T-cell (primary cell): ENCODE results near the gene SOD2. TPM values are rescaled to one million over a fixed set of nuclear protein-coding genes. Genes with fewer than 3 reads are reported as not detected.

Experiments used
- ATAC-seq, 4 experiments: fragments of 200-7000 bp in 3 of 4; fragments of 150-1000 bp in 1 of 4; cut with Tn5 transposase; replicated peaks in 1 of 4; 1 replicate in 3 of 4; 2 replicates in 1 of 4; pipeline ENCODE4 v1.10.0; 2021; ENCODE audit warnings: moderate library complexity in 3 of 4, mild to moderate bottlenecking in 2 of 4, moderate number of reproducible peaks in 1 of 4
- CTCF ChIA-PET, 2 donors: fragments of 300-600 bp; sonication (Branson Sonifier 250); formaldehyde crosslinking; loops; one replicate each; lab custom pipeline; 2022; ENCODE audit warnings: antibody characterized with exemption in 2 of 2; lab: Charles Lee
- POLR2A ChIA-PET, 2 donors: fragments of 300-600 bp; sonication (Branson Sonifier 250); formaldehyde crosslinking; loops; one replicate each; lab custom pipeline; 2022; ENCODE audit warnings: antibody characterized with exemption in 2 of 2; lab: Charles Lee
- DNase-seq, 35 experiments: peaks; one replicate each; pipeline versions ENCODE4 v3.0.0 to v3.0.0-alpha.2; 2013 to 2023
- H3K27ac ChIP-seq: one replicate; pipeline ENCODE4 v1.5.1; 2013; ENCODE audit warnings: low read length
- H3K27me3 ChIP-seq, 2 experiments: replicated peaks in 1 of 2; 1 replicate in 1 of 2; 2 replicates in 1 of 2; pipeline versions ENCODE4 v1.6.1 to v1.7.0; 2013; ENCODE audit warnings: low read length in 1 of 2, mixed read lengths in 1 of 2; ENCODE audit not compliant: control insufficient read depth in 2 of 2, insufficient read depth in 2 of 2; ENCODE audit errors: extremely low read depth in 1 of 2
- H3K36me3 ChIP-seq, 2 donors: 1 replicate in 1 of 2; 2 replicates in 1 of 2; pipeline versions ENCODE4 v1.6.1 to v1.7.0; 2013; ENCODE audit warnings: low read length in 1 of 2; ENCODE audit not compliant: control insufficient read depth in 2 of 2, insufficient read depth in 1 of 2; ENCODE audit errors: extremely low read depth in 1 of 2
- H3K4me1 ChIP-seq, 2 experiments: 1 replicate in 1 of 2; 2 replicates in 1 of 2; pipeline versions ENCODE4 v1.6.1 to v1.7.0; 2013; ENCODE audit warnings: low read length in 2 of 2, mixed read lengths in 1 of 2; ENCODE audit not compliant: insufficient read depth in 2 of 2, control insufficient read depth in 1 of 2; ENCODE audit errors: extremely low read depth in 1 of 2
- H3K4me3 ChIP-seq, 2 donors: 1 replicate in 1 of 2; 2 replicates in 1 of 2; pipeline versions ENCODE4 v1.5.1 to v1.7.0; 2013; ENCODE audit warnings: mild to moderate bottlenecking in 2 of 2, low read length in 1 of 2, moderate library complexity in 1 of 2; ENCODE audit not compliant: control insufficient read depth in 1 of 2; ENCODE audit errors: extremely low read depth in 1 of 2
- H3K9me3 ChIP-seq: 2 replicates; pipeline ENCODE4 v1.7.0; 2013
- H3K27ac Mint-ChIP-seq, 2 donors: one replicate each; pipeline ENCODE4 v1.8.0; 2020 to 2021; ENCODE audit warnings: mild to moderate bottlenecking in 2 of 2, mixed read lengths in 2 of 2
- H3K27me3 Mint-ChIP-seq, 2 donors: one replicate each; pipeline ENCODE4 v1.8.0; 2021 to 2022; ENCODE audit warnings: mixed read lengths in 2 of 2
- H3K36me3 Mint-ChIP-seq: one replicate; pipeline ENCODE4 v1.8.0; 2021; ENCODE audit warnings: mixed read lengths
- H3K4me1 Mint-ChIP-seq, 3 donors: one replicate each; pipeline ENCODE4 v1.8.0; 2020 to 2022; ENCODE audit warnings: mixed read lengths in 3 of 3, mild to moderate bottlenecking in 1 of 3
- H3K4me3 Mint-ChIP-seq, 3 donors: one replicate each; pipeline ENCODE4 v1.8.0; 2020 to 2022; ENCODE audit warnings: mild to moderate bottlenecking in 3 of 3, mixed read lengths in 3 of 3, moderate library complexity in 3 of 3
- H3K9me3 Mint-ChIP-seq, 3 donors: one replicate each; pipeline ENCODE4 v1.8.0; 2020 to 2022; ENCODE audit warnings: mixed read lengths in 3 of 3
- WGBS: methylation state at CpG from one replicate; pipeline ENCODE4 v1.1.5; 2013; ENCODE audit warnings: missing lambda C conversion rate; ENCODE audit not compliant: insufficient coverage; 5-methylcytosine and 5-hydroxymethylcytosine counted together
- total RNA-seq, 35 experiments: library from RNA in 6 of 35; stranded (reverse) in 6 of 35; fragments of 120-200 nt in 1 of 35; gene quantifications; one replicate each; pipeline versions ENCODE4 v1.2.1 to v1.2.4 and lab custom pipeline; 2013 to 2026

The SOD2 gene
- total RNA-seq, 5 donors from 2014 or later (not counting 1 experiment from before 2014, with no cell fraction given): 81.2 to 143 (median 112) TPM

DNA sequence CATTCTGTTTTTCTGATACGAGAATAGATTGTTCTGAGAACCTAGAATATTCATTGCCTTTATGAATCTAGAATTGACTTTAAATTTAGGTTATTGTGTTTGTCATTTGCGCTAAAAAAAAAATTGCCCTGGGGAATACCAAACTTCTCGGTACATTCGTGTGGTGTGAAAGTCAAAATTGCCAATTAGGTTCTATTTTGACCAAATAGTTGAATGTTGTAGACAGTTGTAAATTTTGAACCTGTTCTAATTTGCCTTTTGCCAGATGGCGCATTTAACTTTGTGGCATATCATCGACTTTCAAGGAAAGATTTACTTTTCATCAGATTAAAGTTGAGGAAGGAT lies 37.3 kb upstream of the SOD2 start:
- H3K36me3 ChIP-seq: peaks cover 0 to 3% of the 10 kb centered on the region in 2 donors
- no peak overlapping the region for H3K27ac ChIP-seq
- H3K9me3 ChIP-seq: no peaks in the 10 kb centered on the region
- peaks cover 7% of the 10 kb centered on the region for H3K36me3 Mint-ChIP-seq
- H3K27me3 ChIP-seq: no peaks in the 10 kb centered on the region
- peaks cover 42 to 48% of the 10 kb centered on the region in 2 experiments for H3K4me1 ChIP-seq
- CTCF ChIA-PET: interaction anchor here in 1 of 2 donors (0.7 kb wide), 1 partner anchor 32 kb away, joined by 4 read pairs; the partner anchor contains the start of gene ACAT2
- H3K4me3 ChIP-seq: no peak overlapping the region
- H3K4me1 Mint-ChIP-seq: peaks cover 74 to 80% (median 75%) of the 10 kb centered on the region in 3 donors
- ATAC-seq (no peak), DNase-seq (no peak)
- no peaks in the 10 kb centered on the region for H3K27me3 Mint-ChIP-seq
- peak overlapping the region; percentile 53 to 95 (median 89) for H3K4me3 Mint-ChIP-seq
- H3K9me3 Mint-ChIP-seq: no peaks in the 10 kb centered on the region
- POLR2A ChIA-PET: interaction anchor here in 1 of 2 donors (0.5 kb wide), 1 partner anchor 29 kb away, joined by 3 read pairs; no protein-coding TSS in a partner anchor
- H3K27ac Mint-ChIP-seq: peak overlapping the region in 1 of 2 donors; percentile 55
- 39% methylated on average over 3 of the region's 6 CpGs for WGBS

DNA sequence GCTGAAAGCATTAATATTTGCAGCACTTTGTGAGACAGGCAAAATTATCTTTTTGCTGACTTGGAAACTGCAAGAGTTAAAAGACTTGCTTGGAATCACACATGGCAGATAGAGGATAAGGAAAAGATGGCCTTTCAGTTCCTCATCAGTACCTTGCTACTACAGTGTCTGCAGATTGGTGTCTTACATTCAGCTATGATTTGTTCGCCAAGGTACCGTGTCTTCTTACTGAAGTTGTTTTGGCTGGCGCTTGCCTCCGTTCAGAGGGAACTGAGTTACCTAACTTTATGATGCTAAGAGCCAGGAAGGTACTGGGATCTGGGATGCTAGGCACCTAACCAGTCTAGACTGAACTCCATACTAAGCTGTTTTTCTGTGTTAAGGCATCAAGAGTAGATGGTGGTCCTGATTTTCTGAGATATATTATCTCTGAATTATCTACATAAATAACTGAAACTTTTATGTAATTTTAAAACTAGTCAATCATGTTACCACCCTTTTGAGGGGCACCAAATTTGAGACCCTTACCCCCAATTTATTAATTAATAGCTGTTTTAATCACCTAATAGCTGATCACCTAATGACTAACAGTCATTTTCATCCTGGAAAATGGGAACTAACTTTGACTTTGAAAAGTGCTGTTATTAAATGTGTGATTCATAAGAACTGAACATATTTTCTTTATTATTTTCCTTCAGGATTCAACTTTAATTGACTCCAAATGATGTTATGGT lies 36.7 kb upstream of the SOD2 start:
- Histone ChIP-seq H3K27me3 (no peaks in the 10 kb centered on the region), H3K36me3 (peaks cover 0 to 3% of the 10 kb centered on the region in 2 donors), H3K27ac (no peak overlapping the region), H3K4me3 (peak overlapping the region; percentile 6 to 9), H3K4me1 (peaks cover 41 to 45% of the 10 kb centered on the region in 2 experiments), H3K9me3 (no peaks in the 10 kb centered on the region)
- peaks cover 7% of the 10 kb centered on the region for H3K36me3 Mint-ChIP-seq
- ChIA-PET POLR2A (interaction anchor here in 1 of 2 donors (0.5 to 2.0 kb wide), 4 partner anchors 9 to 60 kb away, joined by 3 to 11 read pairs (median 4); partner anchors contain the start of genes MRPL18 and TCP1), CTCF (interaction anchor here in 1 of 2 donors (0.7 to 1.2 kb wide), 2 partner anchors 32 to 60 kb away, joined by 3 to 4 read pairs; partner anchors contain the start of genes ACAT2 and TCP1)
- DNase-seq (peak in 1 of 35 experiments; percentile 22), ATAC-seq (no peak)
- no peaks in the 10 kb centered on the region for H3K9me3 Mint-ChIP-seq
- H3K27ac Mint-ChIP-seq: peak overlapping the region in 1 of 2 donors; percentile 44
- peak overlapping the region; percentile 89 to 95 (median 91) for H3K4me3 Mint-ChIP-seq
- 20% methylated on average over 1 of the region's 4 CpGs for WGBS
- H3K27me3 Mint-ChIP-seq: no peaks in the 10 kb centered on the region
- peaks cover 73 to 80% (median 75%) of the 10 kb centered on the region in 3 donors for H3K4me1 Mint-ChIP-seq

DNA sequence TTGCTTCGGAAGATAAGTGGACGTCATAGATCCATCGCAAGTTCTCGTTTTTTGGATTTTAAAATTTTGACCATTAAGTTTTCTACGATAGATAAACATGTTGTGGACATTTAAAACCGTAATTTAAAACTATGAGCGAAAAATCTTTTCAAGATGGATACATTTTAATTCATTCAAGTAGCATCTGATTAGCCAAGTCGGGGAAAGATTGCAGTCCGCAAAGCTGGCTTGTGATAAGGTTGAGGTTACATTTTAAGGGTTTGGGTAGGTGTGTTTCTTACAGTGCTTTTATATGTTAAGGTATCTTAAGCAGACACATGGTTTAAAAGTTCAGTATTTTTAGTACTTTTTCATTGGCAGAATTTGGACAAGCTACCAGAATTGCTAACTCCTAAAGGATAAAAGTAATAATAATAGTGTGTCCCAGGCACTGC lies 35.5 kb upstream of the SOD2 start:
- Mint-ChIP-seq H3K27ac (peak overlapping the region; percentile 91 to 92), H3K4me3 (peak overlapping the region; percentile 89 to 95 (median 91)), H3K4me1 (peaks cover 70 to 71% (median 71%) of the 10 kb centered on the region in 3 donors), H3K36me3 (peaks cover 9% of the 10 kb centered on the region), H3K9me3 (no peaks in the 10 kb centered on the region), H3K27me3 (no peaks in the 10 kb centered on the region)
- peaks cover 0 to 3% of the 10 kb centered on the region in 2 donors for H3K36me3 ChIP-seq
- 0% methylated on average over 2 of the region's 9 CpGs for WGBS
- peaks cover 32 to 39% of the 10 kb centered on the region in 2 experiments for H3K4me1 ChIP-seq
- ChIA-PET POLR2A (interaction anchor here (0.5 to 2.0 kb wide), 10 partner anchors 10 to 62 kb away, joined by 3 to 11 read pairs (median 4); partner anchors contain the start of genes ACAT2 (in 1 of the 2), MRPL18 (in 1 of the 2) and TCP1 (in 1 of the 2)), CTCF (interaction anchor here (0.6 to 1.2 kb wide), 2 partner anchors 32 to 61 kb away, joined by 3 read pairs; partner anchors contain the start of gene TCP1 (in 1 of the 2))
- DNase-seq: peak in 1 of 35 experiments; percentile 31
- no peaks in the 10 kb centered on the region for H3K9me3 ChIP-seq
- ATAC-seq: no peak
- H3K4me3 ChIP-seq: peak overlapping the region; percentile 91 to 93
- peak overlapping the region; percentile 85 for H3K27ac ChIP-seq
- H3K27me3 ChIP-seq: no peaks in the 10 kb centered on the region

DNA sequence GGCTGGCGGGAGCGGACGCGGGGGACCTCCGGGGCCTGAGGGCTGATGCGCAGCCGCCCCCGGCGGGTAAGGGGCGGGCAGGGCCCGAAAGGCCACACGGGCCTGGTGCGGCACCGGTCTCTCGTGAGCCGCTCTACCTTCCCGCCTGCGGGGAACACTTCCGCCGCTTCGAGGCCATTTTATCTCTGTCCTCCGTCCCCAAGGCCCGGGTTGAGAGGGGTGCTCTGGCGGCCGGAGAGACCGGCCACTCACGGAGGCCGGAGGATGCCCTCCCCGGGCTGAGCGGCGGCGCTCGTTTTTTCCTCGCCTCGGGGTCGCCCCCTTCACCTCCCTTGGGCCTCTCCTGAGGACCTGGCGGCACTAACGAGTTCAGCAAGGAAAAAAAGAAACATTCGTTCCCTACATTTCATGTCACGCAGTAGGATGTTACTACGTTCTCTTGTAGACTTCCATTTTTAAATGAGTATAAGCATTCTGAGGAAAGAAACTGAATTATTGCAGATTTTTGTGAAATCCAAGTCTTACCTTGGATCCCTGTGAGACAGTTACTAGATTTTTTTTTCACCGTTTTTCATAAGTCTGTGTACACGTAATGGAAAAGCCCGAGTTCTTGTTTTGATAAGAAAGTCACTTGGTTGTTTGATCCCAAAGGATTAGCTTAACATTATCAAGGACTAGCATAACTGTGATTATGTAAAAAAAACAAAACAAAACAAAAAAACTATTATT lies 34.8 kb upstream of the SOD2 start:
- peaks cover 0 to 5% (median 5%) of the 10 kb centered on the region in 3 donors for H3K9me3 Mint-ChIP-seq
- H3K4me1 Mint-ChIP-seq: peaks cover 71 to 72% (median 71%) of the 10 kb centered on the region in 3 donors
- Histone ChIP-seq H3K36me3 (peaks cover 0 to 3% of the 10 kb centered on the region in 2 donors), H3K9me3 (no peaks in the 10 kb centered on the region), H3K4me3 (peak overlapping the region; percentile 91 to 93), H3K27me3 (no peaks in the 10 kb centered on the region), H3K27ac (peak overlapping the region; percentile 85), H3K4me1 (peaks cover 27 to 39% of the 10 kb centered on the region in 2 experiments)
- ChIA-PET POLR2A (interaction anchor here (0.5 to 2.1 kb wide), 8 partner anchors 10 to 62 kb away, joined by 3 to 11 read pairs (median 6); partner anchors contain the start of genes MRPL18 (in 2 of the 2), TCP1 (in 2 of the 2) and ACAT2 (in 1 of the 2)), CTCF (interaction anchor here (0.5 to 1.4 kb wide), 5 partner anchors 10 to 60 kb away, joined by 3 to 7 read pairs (median 4); partner anchors contain the start of gene ACAT2 (in 1 of the 2))
- H3K27me3 Mint-ChIP-seq: no peaks in the 10 kb centered on the region
- H3K27ac Mint-ChIP-seq: peak overlapping the region; percentile 91 to 92
- peak overlapping the region; percentile 89 to 95 (median 91) for H3K4me3 Mint-ChIP-seq
- peaks cover 13% of the 10 kb centered on the region for H3K36me3 Mint-ChIP-seq
- ATAC-seq (peak; percentile 10 to 31 (median 24)), DNase-seq (peak in 16 of 35 experiments; percentile 3 to 45 (median 25))
- under 1% methylated on average over 35 of the region's 44 CpGs for WGBS

DNA sequence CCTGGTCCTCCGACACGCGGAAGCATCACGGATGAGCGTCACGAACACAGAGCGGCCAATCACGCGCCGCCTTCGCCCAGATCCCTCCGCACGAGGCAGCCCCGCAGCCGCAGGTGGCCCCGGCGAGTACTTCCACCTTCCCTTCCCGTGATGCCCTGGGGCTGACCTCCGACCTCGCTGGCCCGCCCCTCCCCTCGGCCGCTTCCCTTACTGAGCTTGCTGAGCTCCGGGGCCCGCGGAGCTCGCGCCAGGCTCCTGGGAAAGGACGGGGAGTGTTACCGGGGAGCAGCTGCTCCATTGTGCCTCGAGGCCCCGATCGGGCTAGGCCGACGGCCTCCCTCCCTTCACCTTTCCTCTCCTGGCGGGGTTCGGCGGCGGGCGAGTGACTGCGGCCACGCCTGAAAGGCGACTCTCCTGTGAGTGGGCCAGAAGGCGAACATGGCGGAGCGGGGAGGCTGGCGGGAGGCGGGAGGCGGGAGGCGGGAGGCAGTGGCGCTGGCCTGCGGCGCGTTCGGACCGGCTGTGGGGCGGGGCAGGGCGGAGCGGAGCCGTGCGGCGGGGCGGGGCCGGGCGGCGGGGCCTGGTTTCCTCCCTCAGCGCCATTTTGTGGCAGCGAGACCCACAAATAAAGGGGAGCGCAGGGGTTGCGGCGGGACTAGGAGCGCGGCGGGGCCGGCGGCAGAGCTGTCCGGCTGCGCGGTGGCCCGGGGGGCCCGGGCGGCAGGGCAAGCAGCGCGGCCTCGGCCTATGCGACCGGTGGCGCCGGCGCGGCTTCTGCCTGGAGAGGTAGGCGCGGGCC lies 34.1 kb upstream of the SOD2 start, which contains the start of gene WTAP:
WTAP (plus strand) TSS at position 589 of the 799 bp plus-strand sequence. CDS start 8,760 bp downstream, outside the sequence.
- peak within 1 kb of the TSS; percentile 91 to 93 for H3K4me3 ChIP-seq
- H3K9me3 ChIP-seq: peaks cover 3% of the 10 kb centered on the region
- Mint-ChIP-seq H3K4me1 (peaks cover 69 to 71% (median 69%) of the 10 kb centered on the region in 3 donors), H3K4me3 (peak within 1 kb of the TSS; percentile 95 to 96 (median 96)), H3K27me3 (no peaks in the 10 kb centered on the region), H3K9me3 (peaks cover 0 to 9% (median 6%) of the 10 kb centered on the region in 3 donors), H3K36me3 (peaks cover 17% of the 10 kb centered on the region), H3K27ac (peak within 1 kb of the TSS; percentile 99)
- peak within 1 kb of the TSS; percentile 95 for H3K27ac ChIP-seq
- DNase-seq (peak; percentile 93 to 99 (median 96)), ATAC-seq (peak; percentile 85 to 91 (median 86))
- under 1% methylated on average over 76 of the region's 93 CpGs for WGBS
- peaks cover 0 to 3% of the 10 kb centered on the region in 2 donors for H3K36me3 ChIP-seq
- peaks cover 22 to 35% of the 10 kb centered on the region in 2 experiments for H3K4me1 ChIP-seq
- POLR2A ChIA-PET: interaction anchor here (0.5 to 2.1 kb wide), 21 partner anchors 11 to 1456 kb away, joined by 3 to 14 read pairs (median 4); partner anchors contain the start of genes MRPL18 (in 2 of the 2), TCP1 (in 2 of the 2), ACAT2 (in 1 of the 2) and SOD2 (in 1 of the 2)
- H3K27me3 ChIP-seq: no peaks in the 10 kb centered on the region
- CTCF ChIA-PET: interaction anchor here (0.6 to 1.7 kb wide), 14 partner anchors 9 to 1266 kb away, joined by 3 to 11 read pairs (median 4); partner anchors contain the start of genes ACAT2 (in 1 of the 2), MRPL18 (in 1 of the 2) and SOD2 (in 1 of the 2)
